Liver (tissue), 3 donors: ENCODE measurements around the gene SELENOH.

ENCODE experiments used
- CTCF ChIP-seq: fragments of 150-350 bp; IDR thresholded peaks from 2 replicates; pipeline ENCODE4 v1.5.1; 2017; ENCODE audit warnings: improper control_type of control experiment, low read depth, low read length; ENCODE audit not compliant: missing input control
- MAX ChIP-seq: IDR thresholded peaks from 2 replicates; pipeline ENCODE4 v1.6.1; 2016; ENCODE audit warnings: antibody characterized with exemption
- RAD21 ChIP-seq, 2 donors: IDR thresholded peaks; 2 replicates each; pipeline ENCODE4 v1.6.1; 2016; ENCODE audit warnings: antibody characterized with exemption in 2 of 2, mild to moderate bottlenecking in 2 of 2
- RXRA ChIP-seq, 2 donors: IDR thresholded peaks; 2 replicates each; pipeline ENCODE4 v1.6.1; 2017 to 2018; ENCODE audit warnings: antibody characterized with exemption in 2 of 2, mild to moderate bottlenecking in 1 of 2
- SP1 ChIP-seq: IDR thresholded peaks from 2 replicates; pipeline ENCODE4 v1.6.1; 2018; ENCODE audit warnings: antibody characterized with exemption, mild to moderate bottlenecking
- donor health status: healthy.
- donor health status: healthy.

- peak; percentile 90 for TF ChIP-seq SP1
- no peak for TF ChIP-seq CTCF
- TF ChIP-seq MAX: peak; percentile 97
- peak; percentile 67 to 70 for TF ChIP-seq RXRA (IDR thresholded peaks at IDR 0.05)
- peak; percentile 44 to 62 for TF ChIP-seq RAD21 (IDR thresholded peaks at IDR 0.05)
Measured at GRCh38 chr11:57741132-57742086, at the start of gene SELENOH.
